ENCODE measurements around the gene ATF7IP.

- TF ChIP-seq, protein P1, sequence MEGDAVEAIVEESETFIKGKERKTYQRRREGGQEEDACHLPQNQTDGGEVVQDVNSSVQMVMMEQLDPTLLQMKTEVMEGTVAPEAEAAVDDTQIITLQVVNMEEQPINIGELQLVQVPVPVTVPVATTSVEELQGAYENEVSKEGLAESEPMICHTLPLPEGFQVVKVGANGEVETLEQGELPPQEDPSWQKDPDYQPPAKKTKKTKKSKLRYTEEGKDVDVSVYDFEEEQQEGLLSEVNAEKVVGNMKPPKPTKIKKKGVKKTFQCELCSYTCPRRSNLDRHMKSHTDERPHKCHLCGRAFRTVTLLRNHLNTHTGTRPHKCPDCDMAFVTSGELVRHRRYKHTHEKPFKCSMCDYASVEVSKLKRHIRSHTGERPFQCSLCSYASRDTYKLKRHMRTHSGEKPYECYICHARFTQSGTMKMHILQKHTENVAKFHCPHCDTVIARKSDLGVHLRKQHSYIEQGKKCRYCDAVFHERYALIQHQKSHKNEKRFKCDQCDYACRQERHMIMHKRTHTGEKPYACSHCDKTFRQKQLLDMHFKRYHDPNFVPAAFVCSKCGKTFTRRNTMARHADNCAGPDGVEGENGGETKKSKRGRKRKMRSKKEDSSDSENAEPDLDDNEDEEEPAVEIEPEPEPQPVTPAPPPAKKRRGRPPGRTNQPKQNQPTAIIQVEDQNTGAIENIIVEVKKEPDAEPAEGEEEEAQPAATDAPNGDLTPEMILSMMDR (IDR thresholded peaks at IDR 0.05) = no peak
- TF ChIP-seq POLR2AphosphoS5 (IDR thresholded peaks at IDR 0.05) (no peak), POLR2A (IDR thresholded peaks at IDR 0.05) (no peak), EP300 (IDR thresholded peaks at IDR 0.05) (no peak)
Observed at GRCh38 chr12:14408208-14408607, 42.7 kb downstream of the ATF7IP start.

Measured in upper lobe of left lung (tissue), 4 donors.